HepG2 (cell line): ENCODE results near the gene EPHA1. TPM values are rescaled to one million over a fixed set of nuclear protein-coding genes. Genes with fewer than 3 reads are reported as not detected.

ENCODE experiments used
- ASH2L ChIP-seq: fragments of 300-600, 200-600 bp; sonication (generic); IDR thresholded peaks from 2 replicates; pipeline ENCODE4 v1.7.0; 2017; ENCODE audit warnings: low read depth, mild to moderate bottlenecking, moderate library complexity, mixed read lengths, low read length; ENCODE audit not compliant: insufficient read length
- CHCHD3 ChIP-seq: sonication (generic); formaldehyde crosslinking; IDR thresholded peaks from 2 replicates; pipeline ENCODE4 v1.8.0; 2022; ENCODE audit warnings: mild to moderate bottlenecking, missing genetic modification reagents, moderate library complexity
- DNMT3B ChIP-seq: conservative IDR thresholded peaks from 2 replicates; pipeline ENCODE4 v1.6.1; 2016; ENCODE audit warnings: missing biosample characterization, control low read depth
- GLMP ChIP-seq: sonication (generic); formaldehyde crosslinking; IDR thresholded peaks from 2 replicates; pipeline ENCODE4 v1.9.0; 2021; ENCODE audit warnings: missing genetic modification reagents, mild to moderate bottlenecking, borderline replicate concordance
- NFE2L2 ChIP-seq: fragments of 150-350 bp; IDR thresholded peaks from 2 replicates; pipeline ENCODE4 v1.6.1; 2014; ENCODE audit warnings: low read length
- PRPF4 ChIP-seq: fragments of 200-400 bp; formaldehyde crosslinking; IDR thresholded peaks from 2 replicates; pipeline ENCODE4 v1.6.1; 2016; ENCODE audit warnings: low read length, low read depth; ENCODE audit not compliant: poor library complexity, severe bottlenecking
- RBFOX2 ChIP-seq: fragments of 200-400 bp; formaldehyde crosslinking; IDR thresholded peaks from 2 replicates; pipeline ENCODE4 v1.6.1; 2017; ENCODE audit warnings: low read depth, mild to moderate bottlenecking, low read length
- RNF219 ChIP-seq: sonication (generic); formaldehyde crosslinking; IDR thresholded peaks from 2 replicates; pipeline ENCODE4 v1.5.0; 2020; ENCODE audit warnings: mild to moderate bottlenecking, missing genetic modification reagents
- SKI ChIP-seq: fragments of 450-650 bp; IDR thresholded peaks from one replicate; pipeline ENCODE4 v1.6.1; 2018; ENCODE audit warnings: mild to moderate bottlenecking; ENCODE audit not compliant: partially characterized antibody
- SOX6 ChIP-seq, 2 experiments: fragments of 450-650 bp in 1 of 2; sonication (generic) in 1 of 2; formaldehyde crosslinking in 1 of 2; IDR thresholded peaks; 2 replicates each; pipeline versions ENCODE4 v1.4.0 to v1.6.1; 2017 to 2020; ENCODE audit warnings: antibody characterized with exemption in 1 of 2, mild to moderate bottlenecking in 1 of 2, missing genetic modification reagents in 1 of 2
- TCF7L2 ChIP-seq: IDR thresholded peaks from 2 replicates; pipeline ENCODE4 v1.6.1; 2011; ENCODE audit warnings: mild to moderate bottlenecking, low read depth, low read length, moderate library complexity
- ZBTB33 ChIP-seq: sonication (generic); formaldehyde crosslinking; IDR thresholded peaks from 2 replicates; pipeline ENCODE4 v1.4.0; 2020; ENCODE audit warnings: missing genetic modification reagents
- ZNF263 ChIP-seq: sonication (generic); formaldehyde crosslinking; IDR thresholded peaks from 2 replicates; pipeline ENCODE4 v1.4.0; 2020; ENCODE audit warnings: missing genetic modification reagents
- ZNF331 ChIP-seq: sonication (generic); formaldehyde crosslinking; IDR thresholded peaks from 2 replicates; pipeline ENCODE4 v1.4.0; 2020; ENCODE audit warnings: missing genetic modification reagents
- ZNF382 ChIP-seq: sonication (generic); formaldehyde crosslinking; IDR thresholded peaks from 2 replicates; pipeline ENCODE4 v1.5.0; 2020; ENCODE audit warnings: missing genetic modification reagents, mild to moderate bottlenecking, borderline replicate concordance
- ZNF484 ChIP-seq: sonication (generic); formaldehyde crosslinking; IDR thresholded peaks from 2 replicates; pipeline ENCODE4 v1.5.1; 2020; ENCODE audit warnings: mild to moderate bottlenecking, low read depth, missing genetic modification reagents, borderline replicate concordance
- ZNF543 ChIP-seq: sonication (generic); formaldehyde crosslinking; IDR thresholded peaks from 2 replicates; pipeline ENCODE4 v1.4.0; 2020; ENCODE audit warnings: mild to moderate bottlenecking, missing genetic modification reagents
- ZNF614 ChIP-seq: IDR thresholded peaks from 2 replicates; pipeline ENCODE4 v1.6.1; 2018; ENCODE audit warnings: missing biosample characterization, missing genetic modification reagents, inconsistent platforms, borderline replicate concordance
- ZNF768 ChIP-seq: sonication (generic); formaldehyde crosslinking; IDR thresholded peaks from 2 replicates; pipeline ENCODE4 v1.4.0; 2020; ENCODE audit warnings: missing genetic modification reagents
- polyA plus RNA-seq, 8 experiments: library from polyadenylated mRNA; depleted of rRNA in 3 of 8; stranded (reverse) in 7 of 8; unstranded in 1 of 8; fragments of >200 nt; fragmentation: Illumina TruSeq in 4 of 8; extraction: Trizol in 4 of 8; gene quantifications; 2 replicates each; pipeline versions ENCODE4 v1.2.1 to v1.2.3, GENCODE V29; 2011 to 2016; ENCODE audit warnings: low read depth in 4 of 8, missing spikeins in 1 of 8, mixed read lengths in 1 of 8; ENCODE audit not compliant: insufficient read depth in 1 of 8
- total RNA-seq, 5 experiments: library from RNA; depleted of rRNA; stranded (reverse); fragments of >200 nt; fragmentation: Illumina TruSeq; extraction: Trizol; gene quantifications; 2 replicates each; pipeline ENCODE4 v1.2.3, GENCODE V29; 2016; ENCODE audit warnings: low read depth in 1 of 5
- TF ChIP-seq, protein P1 (sequence below): sonication (generic); IDR thresholded peaks from 2 replicates; pipeline ENCODE4 v1.6.1; 2016; ENCODE audit warnings: low read depth, borderline replicate concordance
- TF ChIP-seq, protein P2 (sequence below): sonication (generic); formaldehyde crosslinking; conservative IDR thresholded peaks from 2 replicates; pipeline ENCODE4 v1.8.0; 2022; ENCODE audit warnings: missing genetic modification reagents

EPHA1 gene
- total and polyA plus RNA-seq, 2 of the 13 experiments (the other 11 are each of a cell fraction or from before 2014, with no cell fraction given), result 4.6 to 17.1 TPM

- TF ChIP-seq, protein P1, sequence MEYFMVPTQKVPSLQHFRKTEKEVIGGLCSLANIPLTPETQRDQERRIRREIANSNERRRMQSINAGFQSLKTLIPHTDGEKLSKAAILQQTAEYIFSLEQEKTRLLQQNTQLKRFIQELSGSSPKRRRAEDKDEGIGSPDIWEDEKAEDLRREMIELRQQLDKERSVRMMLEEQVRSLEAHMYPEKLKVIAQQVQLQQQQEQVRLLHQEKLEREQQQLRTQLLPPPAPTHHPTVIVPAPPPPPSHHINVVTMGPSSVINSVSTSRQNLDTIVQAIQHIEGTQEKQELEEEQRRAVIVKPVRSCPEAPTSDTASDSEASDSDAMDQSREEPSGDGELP, result no peak; the same call in 1 of the 2 replicates
- TF ChIP-seq ZNF382, result no peak
- TF ChIP-seq ZNF768, result no peak
- TF ChIP-seq CHCHD3 (CRISPR knock-in tag), result no peak
- no peak for TF ChIP-seq RBFOX2
- no peak for TF ChIP-seq ZNF614 (CRISPR knock-in tag)
- TF ChIP-seq ZNF331 (CRISPR knock-in tag), result peak; percentile 71; the same call in 1 of the 2 replicates
- no peak for TF ChIP-seq PRPF4
- peak; percentile 44 for TF ChIP-seq ASH2L
- no peak for TF ChIP-seq SOX6 (IDR thresholded peaks at IDR 0.05)
- peak; percentile 98 for TF ChIP-seq SOX6 (CRISPR knock-in tag; IDR thresholded peaks at IDR 0.05)
- TF ChIP-seq GLMP, result no peak
- TF ChIP-seq, protein P2, sequence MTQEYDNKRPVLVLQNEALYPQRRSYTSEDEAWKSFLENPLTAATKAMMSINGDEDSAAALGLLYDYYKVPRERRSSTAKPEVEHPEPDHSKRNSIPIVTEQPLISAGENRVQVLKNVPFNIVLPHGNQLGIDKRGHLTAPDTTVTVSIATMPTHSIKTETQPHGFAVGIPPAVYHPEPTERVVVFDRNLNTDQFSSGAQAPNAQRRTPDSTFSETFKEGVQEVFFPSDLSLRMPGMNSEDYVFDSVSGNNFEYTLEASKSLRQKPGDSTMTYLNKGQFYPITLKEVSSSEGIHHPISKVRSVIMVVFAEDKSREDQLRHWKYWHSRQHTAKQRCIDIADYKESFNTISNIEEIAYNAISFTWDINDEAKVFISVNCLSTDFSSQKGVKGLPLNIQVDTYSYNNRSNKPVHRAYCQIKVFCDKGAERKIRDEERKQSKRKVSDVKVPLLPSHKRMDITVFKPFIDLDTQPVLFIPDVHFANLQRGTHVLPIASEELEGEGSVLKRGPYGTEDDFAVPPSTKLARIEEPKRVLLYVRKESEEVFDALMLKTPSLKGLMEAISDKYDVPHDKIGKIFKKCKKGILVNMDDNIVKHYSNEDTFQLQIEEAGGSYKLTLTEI (CRISPR knock-in tag), result no peak
- no peak for TF ChIP-seq DNMT3B (CRISPR knock-in tag)
- TF ChIP-seq ZNF484 (CRISPR knock-in tag), result no peak
- peak; percentile 66 for TF ChIP-seq ZNF263 (CRISPR knock-in tag)
- no peak for TF ChIP-seq TCF7L2
- no peak for TF ChIP-seq ZNF543 (CRISPR knock-in tag)
- TF ChIP-seq NFE2L2, result no peak
- TF ChIP-seq ZBTB33, result no peak
- TF ChIP-seq SKI, result peak; percentile 93
- TF ChIP-seq RNF219 (CRISPR knock-in tag), result no peak
Measured at GRCh38 chr7:143395187-143396149, 13.2 kb downstream of the EPHA1 start (continued).
